Measurements from ENCODE around the gene MAPKAP1.
A peak's percentile ranks its signal among the peaks of the same experiment; 100 is the strongest.

The MAPKAP1 gene

DNA sequence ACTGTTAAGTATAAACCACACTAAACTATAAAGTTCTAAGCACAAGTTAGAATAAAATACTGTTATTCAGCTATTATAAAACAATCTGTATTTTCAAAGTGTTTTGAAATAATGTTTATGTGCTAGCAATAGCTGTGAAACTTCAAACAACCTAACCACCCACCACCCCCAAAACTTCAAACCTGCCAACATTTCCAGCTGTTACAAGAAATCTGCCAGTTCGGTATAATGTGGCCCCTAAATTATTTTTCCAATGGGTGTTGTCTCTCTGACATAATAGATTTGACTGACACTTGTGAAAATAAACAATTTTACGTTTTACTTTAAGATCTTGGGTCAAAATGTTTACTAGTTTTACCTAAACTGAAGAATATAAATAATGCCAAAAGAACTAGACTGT lies 24.7 kb downstream of the MAPKAP1 start:
- DNase-seq: no peak
- in situ Hi-C loops (cut with HindIII; ENCODE audit: low pct_ligation_motif_present, low pct_unique_long_range_greater_than_20kb, low sequenced_read_pairs): no loop called here

DNA sequence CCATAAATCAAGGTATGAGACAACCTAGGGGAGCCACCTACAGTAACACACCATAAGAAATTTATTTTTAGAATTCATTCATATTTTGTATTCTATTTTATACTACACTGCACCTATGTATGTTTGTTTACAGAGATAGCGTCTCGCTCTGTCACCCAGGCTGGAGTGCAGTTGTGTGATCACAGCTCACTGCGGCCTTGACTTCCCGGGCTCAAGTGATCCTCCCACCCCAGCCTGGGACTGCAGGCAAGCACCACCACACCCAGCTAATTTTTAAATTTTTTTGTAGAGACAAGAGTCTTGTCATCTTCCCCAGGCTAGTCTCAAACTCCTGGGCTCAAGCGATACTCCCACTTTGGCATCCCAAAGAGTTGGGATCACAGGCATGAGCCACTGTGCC lies 25.4 kb downstream of the MAPKAP1 start:
- in situ Hi-C loops (cut with HindIII; ENCODE audit: low pct_ligation_motif_present, low pct_unique_long_range_greater_than_20kb, low sequenced_read_pairs): no loop called here
- DNase-seq: no peak

DNA sequence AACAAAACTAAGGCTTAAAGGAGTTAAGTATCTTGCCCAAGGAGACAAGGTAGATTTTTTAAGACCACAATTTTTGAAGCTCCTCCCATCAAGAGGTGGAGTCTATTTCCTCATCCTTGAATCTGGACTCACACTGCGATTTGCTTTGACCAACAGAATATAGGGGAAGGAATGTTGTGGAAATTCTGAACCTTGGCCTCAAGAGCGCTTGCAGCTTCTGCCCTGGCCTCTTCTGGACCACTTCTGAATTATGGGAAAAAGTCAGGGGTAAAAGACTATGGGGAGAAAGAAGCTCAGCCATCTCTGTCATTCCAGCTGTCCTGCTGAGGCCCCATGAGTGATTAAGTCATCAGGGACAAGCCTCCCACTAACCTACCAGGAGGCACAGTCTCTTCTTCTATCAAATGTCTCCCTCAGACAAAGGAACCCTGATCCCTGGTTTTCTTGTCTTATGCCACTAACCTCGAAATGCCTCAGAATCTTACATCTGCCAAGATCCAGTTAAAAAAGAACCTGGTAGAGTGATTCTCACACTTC lies 25.9 kb downstream of the MAPKAP1 start:
- in situ Hi-C loops (cut with HindIII; ENCODE audit: low pct_ligation_motif_present, low pct_unique_long_range_greater_than_20kb, low sequenced_read_pairs): no loop called here
- no peak for DNase-seq

DNA sequence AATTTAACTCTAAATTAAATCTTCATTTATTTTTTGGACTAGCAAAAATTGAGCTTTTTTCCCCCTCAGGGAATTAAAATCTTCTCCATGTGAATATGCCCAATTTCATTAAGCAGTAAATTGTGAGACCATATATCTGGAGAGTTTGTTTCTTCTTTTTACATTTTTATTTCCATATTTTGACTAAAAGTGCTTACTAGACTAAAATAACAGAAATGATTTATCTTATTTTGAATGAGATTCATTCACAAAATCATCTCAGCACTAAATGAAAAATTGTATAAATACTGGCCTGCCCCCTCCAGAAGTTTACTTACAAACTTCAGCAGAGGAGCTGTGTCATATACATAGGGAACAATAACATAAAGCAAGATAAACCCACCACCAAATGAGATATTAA lies 26.6 kb downstream of the MAPKAP1 start:
- in situ Hi-C loops (cut with HindIII; ENCODE audit: low pct_ligation_motif_present, low pct_unique_long_range_greater_than_20kb, low sequenced_read_pairs): no loop called here

DNA sequence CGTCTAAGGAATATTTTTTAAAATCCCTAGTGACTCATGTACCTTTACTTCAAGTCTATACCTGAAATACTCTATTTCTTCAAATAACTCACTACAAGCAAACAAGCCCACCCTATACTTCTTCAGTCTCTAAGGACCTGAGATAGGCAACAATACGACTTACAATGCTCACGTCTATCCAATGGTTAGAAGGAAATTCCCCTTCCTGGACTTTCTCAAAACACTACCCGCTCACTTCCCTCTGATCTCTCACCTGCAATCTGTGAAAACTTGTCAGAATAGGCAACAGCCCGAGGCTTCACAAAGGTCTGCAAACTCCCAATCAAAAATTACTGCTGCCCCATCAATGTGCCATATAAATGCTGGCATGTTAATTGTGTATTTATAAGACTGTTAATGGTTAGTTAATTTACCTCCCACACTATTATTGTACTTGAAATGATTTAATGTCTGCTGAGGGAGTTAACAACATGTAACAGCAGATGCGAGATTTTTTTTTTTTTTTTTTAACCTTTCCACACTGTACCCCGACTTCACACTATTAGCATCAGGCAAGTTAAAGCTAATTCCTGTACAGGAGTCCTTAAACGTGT lies 27.3 kb downstream of the MAPKAP1 start:
- in situ Hi-C loops (cut with HindIII; ENCODE audit: low pct_ligation_motif_present, low pct_unique_long_range_greater_than_20kb, low sequenced_read_pairs): no loop called here
- DNase-seq: no peak

More for the DNA sequence above, 26.6 kb downstream of the MAPKAP1 start:
- DNase-seq: no peak

DNA sequence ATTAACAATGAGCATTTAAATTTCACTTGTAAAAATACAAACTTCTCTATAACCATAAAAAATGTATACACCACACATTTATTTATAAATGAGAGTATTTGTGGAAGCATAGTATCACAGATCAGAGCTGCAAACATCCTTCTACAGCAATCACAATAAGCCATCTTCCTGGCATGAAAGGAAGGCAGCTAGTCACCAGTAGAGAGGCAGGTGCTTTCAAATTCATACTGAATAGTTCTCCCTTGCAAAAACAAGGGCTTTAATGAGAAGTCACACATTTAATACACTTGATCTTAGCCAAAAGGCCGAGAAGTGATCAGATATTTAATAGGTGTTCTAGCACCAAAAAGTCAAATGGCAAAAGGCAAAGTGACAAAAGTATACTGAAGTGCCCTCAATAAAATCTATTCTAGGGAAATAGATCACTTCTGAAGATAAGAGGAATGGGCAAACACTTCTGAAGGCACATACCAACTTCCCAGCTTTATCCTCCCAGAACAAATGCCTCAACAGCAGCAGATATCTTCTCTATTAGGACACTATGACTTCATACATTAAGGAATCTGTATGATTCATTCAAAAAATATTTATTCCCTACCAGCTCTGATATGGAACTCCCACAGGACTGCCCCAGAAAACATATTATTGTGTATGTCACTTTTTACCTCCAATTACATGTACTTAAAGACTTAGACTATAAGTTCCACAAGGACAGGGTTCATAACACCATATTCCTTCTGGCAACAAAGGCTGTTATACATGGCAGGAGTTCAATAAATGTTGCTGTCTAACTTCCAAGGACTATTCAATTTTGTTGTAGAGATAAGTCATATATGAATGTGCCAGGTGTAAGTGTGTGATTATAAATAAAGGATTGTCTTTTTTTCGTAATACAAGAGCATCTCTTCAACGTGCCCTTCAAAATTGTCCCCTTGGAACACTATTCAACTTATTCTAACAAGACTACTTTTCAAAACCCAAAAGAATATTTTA lies 31.7 kb downstream of the MAPKAP1 start:
- in situ Hi-C loops (cut with HindIII; ENCODE audit: low pct_ligation_motif_present, low pct_unique_long_range_greater_than_20kb, low sequenced_read_pairs): no loop called here
- DNase-seq: peak; percentile 90

DNA sequence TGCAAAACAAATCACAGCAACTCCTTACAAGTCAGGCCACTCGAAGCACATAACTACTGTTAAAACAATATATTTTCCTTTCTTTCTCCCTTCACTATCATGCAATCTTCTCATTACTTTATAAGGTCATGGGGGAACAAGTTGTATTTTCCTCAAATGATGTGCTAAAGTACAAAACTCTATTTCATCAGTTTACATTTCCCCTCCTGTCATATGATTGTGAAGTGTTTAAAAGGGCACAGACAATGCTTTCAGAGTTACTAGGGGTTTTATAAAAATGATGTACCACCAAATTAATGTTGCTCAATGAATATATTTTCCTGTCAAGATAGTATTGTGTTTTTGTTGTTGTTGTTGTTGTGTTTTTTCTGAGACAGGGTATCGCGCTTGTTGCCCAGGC lies 34.1 kb downstream of the MAPKAP1 start:
- no peak for DNase-seq
- in situ Hi-C loops (cut with HindIII; ENCODE audit: low pct_ligation_motif_present, low pct_unique_long_range_greater_than_20kb, low sequenced_read_pairs): no loop called here

DNA sequence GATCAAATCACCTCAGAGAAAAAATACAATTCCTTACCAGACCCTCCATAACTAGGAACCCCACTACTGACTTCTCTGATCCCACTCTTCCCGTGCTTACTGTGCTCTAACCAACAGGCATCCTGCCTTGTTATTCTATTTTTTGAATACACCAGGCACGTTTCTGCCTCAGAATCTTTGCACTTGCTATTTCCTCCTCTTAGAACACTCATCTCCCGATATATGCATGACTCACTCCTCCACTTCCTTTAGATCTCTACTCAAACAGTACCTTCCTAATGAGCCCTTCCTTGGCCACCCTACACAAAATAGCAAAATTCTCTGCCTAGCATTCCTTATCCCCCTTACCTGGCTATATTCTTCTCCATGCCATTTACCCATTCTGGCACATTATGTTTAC lies 43.9 kb downstream of the MAPKAP1 start:
- DNase-seq: peak; percentile 55
- in situ Hi-C loops (cut with HindIII; ENCODE audit: low pct_ligation_motif_present, low pct_unique_long_range_greater_than_20kb, low sequenced_read_pairs): no loop called here

DNA sequence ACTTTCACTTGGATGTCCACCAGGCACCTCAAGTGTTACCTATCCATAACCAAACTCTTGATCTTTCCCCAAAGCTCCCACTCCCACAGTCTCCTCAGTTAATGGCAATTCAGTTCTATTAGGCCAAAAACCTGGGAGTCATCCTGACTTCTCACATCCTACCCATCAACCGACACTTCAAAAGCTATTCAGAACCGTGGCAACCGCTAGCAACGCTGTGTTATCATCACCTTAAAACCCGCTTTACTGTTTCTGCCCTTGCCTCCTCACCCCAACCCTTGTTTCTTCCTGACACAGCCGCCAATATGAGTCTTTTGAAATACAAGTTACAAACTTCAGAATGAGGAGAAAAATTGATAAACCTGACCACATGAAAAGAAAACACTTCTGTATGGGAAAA lies 46.5 kb downstream of the MAPKAP1 start:
- in situ Hi-C loops (cut with HindIII; ENCODE audit: low pct_ligation_motif_present, low pct_unique_long_range_greater_than_20kb, low sequenced_read_pairs): no loop called here

DNA sequence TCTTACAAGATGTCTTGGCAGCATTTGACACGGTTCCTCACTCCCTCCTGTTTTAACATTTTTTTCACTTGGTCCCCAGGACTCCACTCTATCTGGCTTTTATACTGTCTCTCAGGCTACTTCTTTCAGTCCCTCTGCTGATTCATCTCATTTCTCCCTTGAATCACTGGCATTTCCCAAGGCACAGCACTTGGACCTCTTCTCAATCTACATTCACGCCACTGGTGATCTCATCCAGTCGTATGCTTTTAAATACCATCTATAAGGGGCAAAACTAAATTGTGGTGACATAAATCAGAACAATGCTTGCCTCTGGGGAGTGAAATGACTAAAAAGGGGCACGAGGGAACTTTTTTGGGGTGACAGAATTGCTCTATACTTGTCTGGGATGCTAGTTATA lies 47.1 kb downstream of the MAPKAP1 start:
- in situ Hi-C loops (cut with HindIII; ENCODE audit: low pct_ligation_motif_present, low pct_unique_long_range_greater_than_20kb, low sequenced_read_pairs): no loop called here
- DNase-seq: peak; percentile 31

More for the DNA sequence above, 46.5 kb downstream of the MAPKAP1 start:
- DNase-seq: no peak

DNA sequence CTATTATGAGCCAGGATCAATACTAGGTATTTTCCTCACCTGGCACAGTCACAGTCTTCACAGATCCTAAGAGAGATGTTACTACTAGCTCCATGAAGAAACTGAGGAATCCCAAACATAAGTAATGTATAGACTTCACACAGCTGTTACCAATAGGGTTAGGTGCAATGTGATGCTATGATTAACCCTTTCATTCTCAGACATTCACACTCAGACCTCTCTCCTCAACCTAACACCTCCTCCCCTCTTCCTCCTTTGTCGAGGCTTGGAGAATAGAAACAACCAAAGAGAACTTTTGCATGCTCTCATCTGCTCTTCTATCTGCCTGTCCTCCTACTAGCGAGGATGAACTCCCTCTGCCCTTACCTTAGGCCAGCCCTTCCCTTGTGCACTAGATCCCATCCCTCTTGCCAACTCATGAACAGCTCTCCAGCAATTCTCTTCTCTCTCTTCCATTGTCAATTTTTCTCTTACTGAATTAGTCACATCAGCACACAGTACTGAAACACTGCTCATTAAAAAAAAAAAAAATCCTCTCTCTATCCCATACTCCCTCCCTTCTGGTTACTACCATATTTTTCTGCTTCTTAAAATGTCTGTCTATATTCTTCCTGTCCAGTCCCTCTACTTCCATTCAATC lies 47.7 kb downstream of the MAPKAP1 start:
- no peak for DNase-seq
- in situ Hi-C loops (cut with HindIII; ENCODE audit: low pct_ligation_motif_present, low pct_unique_long_range_greater_than_20kb, low sequenced_read_pairs): no loop called here

DNA sequence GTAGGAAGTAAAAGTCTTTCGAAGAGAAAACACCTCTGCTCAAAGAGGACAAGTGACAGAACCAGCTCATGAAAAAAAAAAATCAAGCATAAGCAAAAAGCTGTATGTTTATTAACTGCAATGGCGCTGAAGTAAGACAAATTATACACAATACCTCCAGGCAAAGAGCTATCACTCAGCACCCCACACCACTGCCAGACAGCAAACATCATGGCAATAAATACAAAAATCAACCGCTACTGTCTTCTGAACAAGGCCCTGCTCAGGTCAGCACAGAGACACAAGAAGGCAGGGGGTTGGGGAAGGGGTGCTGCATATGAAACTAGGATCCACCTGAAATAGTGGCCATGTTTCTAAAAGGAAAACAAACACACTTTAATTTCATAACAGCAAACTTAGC lies 50.4 kb downstream of the MAPKAP1 start:
- in situ Hi-C loops (cut with HindIII; ENCODE audit: low pct_ligation_motif_present, low pct_unique_long_range_greater_than_20kb, low sequenced_read_pairs): no loop called here
- no peak for DNase-seq

DNA sequence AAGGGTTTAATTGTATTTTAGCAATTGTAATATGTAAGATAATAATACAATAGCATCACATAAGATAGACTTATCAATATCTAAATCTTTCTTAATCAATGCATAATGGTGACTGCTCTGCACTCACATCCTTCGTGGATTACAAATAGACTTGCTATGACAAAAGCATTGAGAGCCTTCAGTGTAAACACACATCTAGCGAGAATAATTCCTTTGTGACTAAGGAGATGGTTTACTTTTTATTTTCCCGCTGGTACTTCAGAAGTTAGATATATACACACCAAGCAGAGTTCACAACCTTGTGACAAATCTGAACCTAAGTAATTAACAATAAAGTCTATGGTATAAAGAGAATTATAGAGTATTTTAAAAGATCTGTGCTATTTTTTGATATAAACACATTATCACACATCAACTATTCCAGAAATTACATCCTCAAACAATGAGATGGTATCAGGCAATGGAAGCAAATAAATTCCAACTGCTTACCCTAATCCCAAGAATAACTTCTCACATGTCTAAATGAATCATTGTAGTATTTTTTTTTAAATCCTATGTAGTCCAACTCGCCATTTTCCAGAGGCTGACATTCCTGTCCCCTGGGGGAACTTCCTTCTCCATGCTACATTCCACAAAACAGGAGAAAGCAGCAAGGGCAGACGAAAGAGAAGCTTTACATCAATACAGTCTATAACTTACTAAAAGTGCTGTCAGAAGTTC lies 51.2 kb downstream of the MAPKAP1 start:
- in situ Hi-C loops (cut with HindIII; ENCODE audit: low pct_ligation_motif_present, low pct_unique_long_range_greater_than_20kb, low sequenced_read_pairs): no loop called here
- DNase-seq: no peak

DNA sequence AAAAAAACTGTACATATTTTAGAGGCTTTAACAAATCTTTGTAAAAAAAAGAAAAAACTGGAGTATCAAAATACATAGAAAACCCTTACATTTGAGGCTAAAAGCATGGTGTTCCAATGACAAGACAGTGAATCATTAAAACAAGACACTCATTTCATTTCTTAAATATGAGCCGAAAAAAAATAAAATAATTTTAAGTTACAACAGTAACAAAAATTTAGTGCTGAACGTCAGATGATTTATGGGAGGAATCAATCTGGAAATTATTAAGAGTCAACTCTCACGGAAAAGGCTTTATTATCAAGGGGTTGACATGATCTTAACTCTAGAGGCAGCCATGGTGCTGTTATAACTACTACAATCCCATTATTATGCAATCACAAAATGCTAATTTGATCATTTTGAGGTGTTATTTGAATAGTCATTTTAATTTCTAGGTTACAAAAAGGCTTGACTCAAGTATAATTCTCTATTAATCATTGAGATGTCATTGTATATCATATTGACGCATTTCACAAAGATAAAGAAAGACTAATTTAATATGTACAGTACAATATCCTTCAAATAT lies 51.9 kb downstream of the MAPKAP1 start:
- DNase-seq: no peak
- in situ Hi-C loops (cut with HindIII; ENCODE audit: low pct_ligation_motif_present, low pct_unique_long_range_greater_than_20kb, low sequenced_read_pairs): no loop called here

DNA sequence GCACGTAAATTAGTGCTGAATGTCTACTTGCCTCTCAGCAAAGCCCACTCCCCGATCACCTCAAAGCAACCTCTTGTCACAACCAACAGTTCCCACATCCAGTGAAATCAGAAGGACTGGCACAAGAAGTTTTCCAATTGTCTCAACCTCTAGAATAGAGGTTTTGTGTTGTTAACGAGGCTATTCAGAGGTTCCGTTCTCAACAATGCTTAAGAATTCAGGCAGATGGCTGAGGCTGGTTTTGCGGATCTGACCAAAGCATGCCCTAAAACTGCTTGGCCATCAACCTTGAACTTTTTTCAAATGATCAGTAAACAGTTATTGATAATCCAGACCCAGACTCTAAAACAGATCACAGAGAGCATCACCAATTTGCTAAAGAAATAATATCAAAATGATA lies 52.9 kb downstream of the MAPKAP1 start:
- in situ Hi-C loops (cut with HindIII; ENCODE audit: low pct_ligation_motif_present, low pct_unique_long_range_greater_than_20kb, low sequenced_read_pairs): no loop called here

DNA sequence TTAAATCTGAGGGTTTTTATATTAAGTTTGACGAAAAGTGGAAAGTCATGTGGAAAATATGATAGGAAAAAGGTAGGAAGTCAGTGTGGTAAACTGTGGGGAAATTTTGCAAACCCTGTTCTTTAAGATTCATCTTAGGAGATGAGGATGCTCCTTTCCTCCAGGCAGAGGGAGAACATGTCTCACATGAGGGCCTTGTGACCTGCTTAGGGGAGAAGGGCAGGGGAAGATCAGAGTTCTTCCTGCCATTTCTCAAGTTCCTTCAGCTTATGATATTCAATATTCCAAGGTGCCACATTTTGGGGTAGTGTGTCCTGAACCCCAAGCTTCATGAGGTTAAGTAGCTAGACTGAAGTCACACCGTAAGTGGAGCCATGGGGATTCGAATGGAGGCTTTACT lies 53.7 kb downstream of the MAPKAP1 start:
- no peak for DNase-seq
- in situ Hi-C loops (cut with HindIII; ENCODE audit: low pct_ligation_motif_present, low pct_unique_long_range_greater_than_20kb, low sequenced_read_pairs): no loop called here

More for the DNA sequence above, 52.9 kb downstream of the MAPKAP1 start:
- no peak for DNase-seq

DNA sequence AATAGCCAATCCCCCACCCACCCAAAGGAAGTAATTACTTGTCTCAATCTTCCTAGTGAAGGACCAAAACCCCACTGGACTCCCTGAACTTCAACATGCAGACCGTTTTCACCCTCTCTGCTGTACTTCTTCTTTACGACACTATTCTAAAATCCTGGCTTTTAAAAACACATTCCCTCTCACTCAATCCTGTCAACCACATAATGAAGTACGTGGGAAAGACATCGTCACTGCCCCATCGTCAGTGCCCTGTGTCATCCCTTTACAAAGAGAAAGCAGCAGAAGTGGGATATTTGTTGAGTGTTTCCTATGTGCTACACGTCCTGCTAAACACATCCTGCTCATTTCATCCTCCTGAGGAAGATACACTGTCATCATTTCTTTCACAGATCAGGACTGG lies 54.2 kb downstream of the MAPKAP1 start:
- DNase-seq: no peak
- in situ Hi-C loops (cut with HindIII; ENCODE audit: low pct_ligation_motif_present, low pct_unique_long_range_greater_than_20kb, low sequenced_read_pairs): no loop called here

DNA sequence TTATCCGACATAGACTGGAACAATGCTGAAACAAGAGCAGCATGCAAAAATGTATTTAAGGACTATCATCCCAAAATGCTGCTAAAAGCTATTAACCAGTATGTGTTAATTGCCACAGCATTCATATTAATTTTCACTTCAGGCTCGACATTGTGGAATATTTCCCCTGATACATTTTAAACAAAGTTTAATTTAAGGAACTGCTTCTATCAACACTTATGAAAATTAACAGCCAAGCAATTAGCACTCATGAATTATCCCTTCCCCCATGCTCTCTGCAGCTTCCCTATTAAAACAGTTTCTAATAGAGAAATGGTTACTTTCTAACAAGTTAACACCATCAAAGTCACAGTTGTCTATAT lies 54.8 kb downstream of the MAPKAP1 start:
- no peak for DNase-seq
- in situ Hi-C loops (cut with HindIII; ENCODE audit: low pct_ligation_motif_present, low pct_unique_long_range_greater_than_20kb, low sequenced_read_pairs): no loop called here

Data from ACHN (cell line).